AG04449 (cell line): ENCODE measurements around the gene TSPAN9.

Experiments used
- CTCF ChIA-PET: fragments of 350-600 bp; formaldehyde crosslinking; extraction: SDS; loops from one replicate; lab custom pipeline; 2021; ENCODE audit warnings: antibody characterized with exemption; lab: Yijun Ruan, JAX
- POLR2A ChIA-PET: fragments of 400-600, 350-600 bp; formaldehyde crosslinking; extraction: SDS; loops from one replicate; lab custom pipeline; 2020; ENCODE audit warnings: antibody characterized with exemption, inconsistent platforms; lab: Yijun Ruan, JAX
- DNase-seq: peaks from one replicate; pipeline ENCODE4 v3.0.0-alpha.2; 2010; ENCODE audit warnings: low read depth, low spot score
- H3K4me3 ChIP-seq: 2 replicates; pipeline ENCODE4 v1.5.1; 2011; ENCODE audit warnings: low read depth, mild to moderate bottlenecking, control low read depth, low read length
- TF ChIP-seq, protein P1 (sequence below): IDR thresholded peaks from one replicate; pipeline ENCODE4 v1.5.1; 2011; ENCODE audit warnings: mild to moderate bottlenecking, moderate library complexity, low read length, control low read depth, inconsistent platforms; ENCODE audit not compliant: insufficient read depth; ENCODE audit errors: missing control alignments

Gene TSPAN9

DNA sequence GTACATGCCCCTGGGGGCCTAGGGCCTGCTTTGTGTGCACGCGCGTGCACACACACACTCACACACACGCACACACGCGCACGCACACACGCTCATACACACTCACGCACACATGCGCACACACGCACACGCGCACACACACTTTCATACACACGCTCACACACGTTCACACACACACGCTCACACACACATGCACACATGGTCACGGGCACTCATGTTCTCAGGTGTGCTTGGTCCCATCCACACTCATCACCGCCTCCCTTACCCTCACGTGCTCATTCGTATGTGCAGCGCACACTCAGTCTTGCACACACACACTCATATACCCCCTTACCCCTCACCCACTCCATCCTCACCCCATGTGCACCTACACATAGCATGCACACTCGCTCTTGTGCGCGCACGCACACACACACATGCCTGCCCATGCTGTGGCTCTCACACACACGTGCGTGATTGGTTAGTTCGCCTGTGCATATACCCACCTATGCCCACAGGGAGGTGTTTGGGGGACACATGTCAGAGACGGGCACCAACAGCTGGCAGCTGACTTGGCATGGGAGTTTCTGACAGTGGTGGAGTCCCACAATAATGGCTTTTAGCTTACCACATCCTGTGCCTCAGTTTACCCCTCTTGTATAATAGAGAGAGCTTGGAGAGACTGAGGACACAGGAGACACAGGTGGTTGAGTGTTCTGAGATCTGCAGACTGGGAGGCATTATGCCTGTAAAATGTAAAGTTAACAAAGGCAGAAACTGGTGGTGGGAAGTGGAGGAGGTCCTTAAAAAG is 28.7 kb downstream of the TSPAN9 start:
- POLR2A ChIA-PET, result interaction anchor here (1.0 kb wide), 1 partner anchor 18 kb away, joined by 8 read pairs; no protein-coding TSS in a partner anchor
- H3K4me3 ChIP-seq, result no peak overlapping the region
- TF ChIP-seq, protein P1, sequence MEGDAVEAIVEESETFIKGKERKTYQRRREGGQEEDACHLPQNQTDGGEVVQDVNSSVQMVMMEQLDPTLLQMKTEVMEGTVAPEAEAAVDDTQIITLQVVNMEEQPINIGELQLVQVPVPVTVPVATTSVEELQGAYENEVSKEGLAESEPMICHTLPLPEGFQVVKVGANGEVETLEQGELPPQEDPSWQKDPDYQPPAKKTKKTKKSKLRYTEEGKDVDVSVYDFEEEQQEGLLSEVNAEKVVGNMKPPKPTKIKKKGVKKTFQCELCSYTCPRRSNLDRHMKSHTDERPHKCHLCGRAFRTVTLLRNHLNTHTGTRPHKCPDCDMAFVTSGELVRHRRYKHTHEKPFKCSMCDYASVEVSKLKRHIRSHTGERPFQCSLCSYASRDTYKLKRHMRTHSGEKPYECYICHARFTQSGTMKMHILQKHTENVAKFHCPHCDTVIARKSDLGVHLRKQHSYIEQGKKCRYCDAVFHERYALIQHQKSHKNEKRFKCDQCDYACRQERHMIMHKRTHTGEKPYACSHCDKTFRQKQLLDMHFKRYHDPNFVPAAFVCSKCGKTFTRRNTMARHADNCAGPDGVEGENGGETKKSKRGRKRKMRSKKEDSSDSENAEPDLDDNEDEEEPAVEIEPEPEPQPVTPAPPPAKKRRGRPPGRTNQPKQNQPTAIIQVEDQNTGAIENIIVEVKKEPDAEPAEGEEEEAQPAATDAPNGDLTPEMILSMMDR, result no peak
- CTCF ChIA-PET, result interaction anchor here (0.7 to 5.5 kb wide), 12 partner anchors 10 to 194 kb away, joined by 3 to 28 read pairs (median 4); no protein-coding TSS in a partner anchor
- no peak for DNase-seq

DNA sequence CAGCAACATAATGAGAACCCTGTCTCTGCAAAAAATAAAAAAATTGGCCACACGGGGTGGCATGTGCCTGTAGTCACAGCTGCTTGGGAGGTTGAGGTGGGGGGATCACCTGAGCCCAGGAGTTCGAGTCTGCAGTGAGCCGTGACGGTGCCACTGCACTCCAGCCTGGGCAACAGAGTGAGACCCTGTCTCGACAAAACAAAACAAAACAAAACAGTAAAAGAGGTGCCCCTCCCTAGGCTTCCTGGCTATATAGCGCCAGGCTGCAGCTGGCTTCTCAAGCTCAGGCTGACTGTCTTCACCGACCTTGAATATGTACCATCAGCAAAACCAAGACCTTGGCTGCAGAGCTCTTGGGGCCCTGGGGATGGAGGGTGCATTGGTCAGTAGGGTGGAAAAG is 29.4 kb downstream of the TSPAN9 start:
- CTCF ChIA-PET, result interaction anchor here (0.7 to 2.2 kb wide), 6 partner anchors 10 to 168 kb away, joined by 3 to 7 read pairs (median 3); no protein-coding TSS in a partner anchor
- no peak for DNase-seq
- POLR2A ChIA-PET, result interaction anchor here (1.0 kb wide), 1 partner anchor 11 kb away, joined by 3 read pairs; no protein-coding TSS in a partner anchor

DNA sequence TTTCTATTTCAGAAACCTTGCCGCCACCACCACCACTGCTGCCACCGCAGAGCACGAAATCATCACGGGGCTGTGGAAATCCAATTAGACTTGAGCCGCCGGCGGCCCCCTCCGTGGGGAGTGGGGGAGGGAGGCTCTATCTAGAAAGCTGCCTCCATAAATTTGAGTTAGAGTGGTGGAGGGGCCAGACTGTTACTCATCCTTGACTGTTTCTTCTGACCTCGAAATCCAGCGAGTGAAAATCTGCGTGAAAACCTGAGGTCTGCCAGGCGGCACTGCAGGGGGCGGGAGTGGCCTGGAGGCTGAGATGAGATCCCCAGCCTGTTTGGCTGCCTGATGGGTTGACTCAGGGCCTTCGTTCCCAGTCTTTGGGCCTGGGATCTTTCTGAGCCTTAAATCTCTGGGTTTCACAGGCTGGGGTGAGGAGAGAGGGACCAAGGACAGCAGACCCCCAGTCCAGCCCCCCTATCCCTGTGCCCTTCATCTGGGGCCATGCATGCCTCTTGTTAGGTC is 29.9 kb downstream of the TSPAN9 start:
- TF ChIP-seq, protein P1, result peak; percentile 12
- DNase-seq, result no peak
- POLR2A ChIA-PET, result interaction anchor here (1.0 kb wide), 1 partner anchor 10 kb away, joined by 3 read pairs; no protein-coding TSS in a partner anchor
- H3K4me3 ChIP-seq, result no peak overlapping the region
- CTCF ChIA-PET, result interaction anchor here (0.6 to 1.3 kb wide), 4 partner anchors 9 to 168 kb away, joined by 3 to 5 read pairs (median 3); no protein-coding TSS in a partner anchor

More for the DNA sequence above, 29.4 kb downstream of the TSPAN9 start:
- H3K4me3 ChIP-seq, result no peak overlapping the region
- TF ChIP-seq, protein P1, result no peak

DNA sequence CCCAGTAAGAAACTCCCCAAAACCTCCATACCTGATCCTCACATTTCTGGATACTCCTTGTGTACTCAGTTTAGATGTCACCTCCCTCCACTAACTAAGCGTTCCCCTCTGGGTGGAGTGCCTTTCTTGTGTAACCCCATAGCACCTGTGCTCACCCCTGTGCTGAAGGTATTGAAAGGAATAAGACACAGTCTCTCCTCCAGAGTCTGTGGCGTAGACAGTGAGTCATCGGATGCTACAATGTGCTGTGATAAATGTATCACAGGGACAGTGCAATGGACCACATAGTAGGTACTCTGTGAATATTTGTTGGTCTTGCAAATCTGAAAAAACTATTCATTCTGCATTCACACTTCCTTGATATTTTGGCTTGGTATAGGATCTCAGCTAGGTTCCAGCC is 30.8 kb downstream of the TSPAN9 start:
- ChIA-PET CTCF (interaction anchor here (0.6 kb wide), 1 partner anchor 10 kb away, joined by 3 read pairs; no protein-coding TSS in a partner anchor), POLR2A (no interaction called here)
- no peak for DNase-seq
- TF ChIP-seq, protein P1, result no peak
- no peak overlapping the region for H3K4me3 ChIP-seq

DNA sequence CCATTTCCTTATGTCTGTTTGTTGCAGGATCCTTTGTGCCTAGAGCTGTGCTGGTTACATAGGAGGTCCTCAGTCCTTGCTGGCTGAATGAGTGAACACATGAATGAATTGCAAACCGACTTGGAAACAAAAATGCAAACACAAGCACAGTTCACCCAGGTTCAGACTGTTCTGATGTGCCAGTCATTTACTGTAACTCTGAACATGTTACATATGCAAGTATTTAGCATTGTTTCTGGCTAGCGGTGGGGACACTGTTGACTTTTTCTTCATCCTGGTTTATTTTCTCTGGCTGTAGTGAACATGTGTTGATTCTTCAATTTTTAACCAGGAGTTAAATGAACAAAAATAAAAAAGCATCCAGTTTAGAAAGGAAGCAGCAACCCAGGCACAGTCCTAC is 33.4 kb downstream of the TSPAN9 start:
- TF ChIP-seq, protein P1, result no peak
- no peak for DNase-seq
- ChIA-PET POLR2A (no interaction called here), CTCF (interaction anchor here (0.9 to 1.4 kb wide), 2 partner anchors 38 to 165 kb away, joined by 3 to 4 read pairs; no protein-coding TSS in a partner anchor)
- H3K4me3 ChIP-seq, result no peak overlapping the region

DNA sequence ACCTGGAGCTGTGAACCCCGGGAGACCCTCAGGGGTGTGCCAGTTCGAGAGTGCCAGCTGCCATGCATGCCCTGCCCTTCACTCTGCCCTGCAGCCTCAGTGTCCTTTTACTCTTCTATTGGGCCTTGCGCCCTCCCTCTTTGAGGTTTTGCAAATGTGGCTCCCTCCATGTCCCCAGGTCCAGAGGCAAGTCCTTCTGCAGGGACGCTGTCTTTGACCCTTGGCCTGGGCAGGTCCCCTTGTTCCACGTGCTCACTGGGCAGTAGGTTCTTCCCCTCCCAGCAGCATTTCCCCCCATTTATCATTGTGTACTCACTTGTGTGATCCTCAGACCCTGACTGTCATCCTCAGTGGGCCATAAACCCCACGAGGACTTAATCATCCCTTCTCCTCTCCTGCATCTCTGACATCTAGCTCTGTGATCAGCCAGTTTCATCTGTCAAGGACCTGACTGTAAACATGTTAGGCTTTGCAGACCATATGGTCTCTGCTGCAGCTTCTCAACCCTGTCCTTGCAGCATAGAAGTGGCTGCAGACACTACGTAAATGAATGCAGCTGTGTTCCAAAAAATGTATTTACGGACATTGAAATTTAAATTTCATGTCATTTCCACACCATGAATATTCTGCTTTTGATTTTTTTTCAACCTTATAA is 36.6 kb downstream of the TSPAN9 start:
- DNase-seq, result no peak
- no peak overlapping the region for H3K4me3 ChIP-seq
- ChIA-PET POLR2A (interaction anchor here (0.7 kb wide), 1 partner anchor 19 kb away, joined by 5 read pairs; no protein-coding TSS in a partner anchor), CTCF (interaction anchor here (1.0 to 3.2 kb wide), 3 partner anchors 23 to 161 kb away, joined by 4 to 12 read pairs (median 5); no protein-coding TSS in a partner anchor)
- TF ChIP-seq, protein P1, result no peak
